ENCODE results near the gene TCF25.

TCF25 gene

GRCh38 chr16:89895482-89896250, 22.3 kb downstream of the TCF25 start:
- in situ Hi-C loops (cut with HindIII; ENCODE audit: low pct_ligation_motif_present, low pct_unique_long_range_greater_than_20kb, low sequenced_read_pairs): no loop called here
- DNase-seq: no peak

DNA sequence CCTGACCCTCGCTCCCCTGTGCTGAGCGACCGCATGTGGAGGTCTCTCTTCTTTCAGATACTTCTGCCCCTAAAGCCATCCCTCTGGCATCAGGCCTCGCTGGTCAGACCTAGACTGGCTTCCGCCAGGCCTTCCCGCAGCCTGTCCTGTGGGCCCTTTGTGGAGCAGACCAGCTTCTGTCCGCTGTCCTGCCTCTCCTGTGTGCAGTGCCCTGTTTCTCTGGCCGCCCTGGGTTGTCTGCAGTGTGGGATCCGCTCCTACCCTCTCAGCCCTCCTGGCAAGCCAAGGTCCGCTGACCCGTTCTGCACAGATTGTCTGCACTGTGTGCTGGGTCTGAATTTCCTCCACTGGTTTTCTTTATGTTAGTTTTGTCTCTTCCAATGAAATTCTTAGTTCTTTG, 23.8 kb downstream of the TCF25 start:
- in situ Hi-C loops (cut with HindIII; ENCODE audit: low pct_ligation_motif_present, low pct_unique_long_range_greater_than_20kb, low sequenced_read_pairs): no loop called here
- no peak for DNase-seq

- in situ Hi-C loops (cut with HindIII; ENCODE audit: low pct_ligation_motif_present, low pct_unique_long_range_greater_than_20kb, low sequenced_read_pairs): no loop called here
Measured at GRCh38 chr16:89898201-89898967, 25.0 kb downstream of the TCF25 start.

GRCh38 chr16:89899879-89900481, 26.6 kb downstream of the TCF25 start:
- in situ Hi-C loops (cut with HindIII; ENCODE audit: low pct_ligation_motif_present, low pct_unique_long_range_greater_than_20kb, low sequenced_read_pairs): no loop called here
- no peak for DNase-seq

More at GRCh38 chr16:89898201-89898967, 25.0 kb downstream of the TCF25 start:
- no peak for DNase-seq

DNA sequence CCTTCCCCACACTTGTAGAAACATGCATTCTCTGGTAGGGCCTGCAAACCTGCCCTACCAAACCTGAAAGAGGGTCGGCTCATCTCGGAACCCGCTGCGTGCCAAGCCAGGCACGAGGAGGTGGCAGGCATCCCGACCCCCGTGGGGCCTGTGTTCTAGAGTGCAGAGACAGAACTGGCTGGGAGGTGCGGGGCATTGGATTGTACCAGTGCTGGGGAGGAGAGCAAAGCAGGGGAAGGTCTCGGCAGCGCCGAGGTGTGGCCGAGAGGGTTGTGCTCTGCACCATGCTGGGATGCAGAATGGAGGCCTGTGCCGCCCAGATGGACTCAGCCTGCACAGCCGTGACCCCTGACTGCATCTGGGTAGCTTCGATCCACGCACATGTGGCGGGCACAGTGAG, 27.5 kb downstream of the TCF25 start:
- in situ Hi-C loops (cut with HindIII; ENCODE audit: low pct_ligation_motif_present, low pct_unique_long_range_greater_than_20kb, low sequenced_read_pairs): no loop called here
- no peak for DNase-seq

DNA sequence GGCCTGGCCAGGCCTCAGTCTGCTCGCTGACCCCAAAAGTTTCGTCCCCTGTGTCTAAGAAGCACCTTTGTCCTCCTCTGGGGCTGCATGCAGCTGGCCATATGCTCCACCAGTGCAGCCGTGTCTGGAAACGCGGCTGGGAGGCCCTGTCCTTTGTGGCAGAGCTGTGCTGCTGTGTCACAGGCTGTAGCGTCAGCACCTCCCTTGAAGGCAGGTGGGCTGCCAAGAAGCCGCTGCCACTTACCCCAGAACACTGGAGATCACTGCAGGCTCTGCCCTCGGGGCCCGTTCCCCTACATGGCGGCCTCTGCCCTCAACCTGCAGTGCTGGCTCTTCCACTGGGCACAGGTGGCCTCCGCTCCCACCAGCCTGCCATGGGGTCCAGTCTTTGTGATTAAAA, 29.6 kb downstream of the TCF25 start:
- in situ Hi-C loops (cut with HindIII; ENCODE audit: low pct_ligation_motif_present, low pct_unique_long_range_greater_than_20kb, low sequenced_read_pairs): no loop called here
- DNase-seq: no peak

DNA sequence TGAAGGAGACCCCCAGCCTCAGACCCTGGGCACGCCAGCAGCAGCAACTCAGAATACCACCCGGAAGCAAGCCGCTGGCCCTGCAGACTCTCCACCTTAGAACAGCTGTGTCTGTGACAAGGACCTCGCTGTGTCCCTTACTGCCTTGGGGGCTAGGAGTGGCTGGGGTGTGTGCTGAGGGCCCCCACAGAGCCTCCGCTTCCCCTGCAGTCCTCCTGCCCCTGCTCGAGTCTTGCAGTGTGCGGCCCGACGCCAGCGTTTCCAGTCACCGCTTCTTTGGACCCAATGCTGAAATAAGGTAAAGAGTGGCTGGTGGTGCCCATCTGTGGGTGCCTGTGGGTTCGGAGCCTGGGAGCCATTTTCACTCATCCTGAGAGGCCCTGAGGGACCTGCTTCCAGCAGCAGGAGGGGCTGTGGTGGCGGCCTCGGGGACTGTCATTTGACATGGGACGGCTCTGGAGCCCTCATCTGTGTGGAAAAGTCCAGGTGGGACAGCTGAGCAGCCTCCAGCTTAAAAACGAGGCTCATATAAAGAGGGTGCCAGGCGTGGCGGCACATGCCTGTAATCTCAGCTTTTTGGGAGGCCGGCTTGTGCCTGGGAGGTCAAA, 30.6 kb downstream of the TCF25 start:
- DNase-seq: no peak
- in situ Hi-C loops (cut with HindIII; ENCODE audit: low pct_ligation_motif_present, low pct_unique_long_range_greater_than_20kb, low sequenced_read_pairs): no loop called here

DNA sequence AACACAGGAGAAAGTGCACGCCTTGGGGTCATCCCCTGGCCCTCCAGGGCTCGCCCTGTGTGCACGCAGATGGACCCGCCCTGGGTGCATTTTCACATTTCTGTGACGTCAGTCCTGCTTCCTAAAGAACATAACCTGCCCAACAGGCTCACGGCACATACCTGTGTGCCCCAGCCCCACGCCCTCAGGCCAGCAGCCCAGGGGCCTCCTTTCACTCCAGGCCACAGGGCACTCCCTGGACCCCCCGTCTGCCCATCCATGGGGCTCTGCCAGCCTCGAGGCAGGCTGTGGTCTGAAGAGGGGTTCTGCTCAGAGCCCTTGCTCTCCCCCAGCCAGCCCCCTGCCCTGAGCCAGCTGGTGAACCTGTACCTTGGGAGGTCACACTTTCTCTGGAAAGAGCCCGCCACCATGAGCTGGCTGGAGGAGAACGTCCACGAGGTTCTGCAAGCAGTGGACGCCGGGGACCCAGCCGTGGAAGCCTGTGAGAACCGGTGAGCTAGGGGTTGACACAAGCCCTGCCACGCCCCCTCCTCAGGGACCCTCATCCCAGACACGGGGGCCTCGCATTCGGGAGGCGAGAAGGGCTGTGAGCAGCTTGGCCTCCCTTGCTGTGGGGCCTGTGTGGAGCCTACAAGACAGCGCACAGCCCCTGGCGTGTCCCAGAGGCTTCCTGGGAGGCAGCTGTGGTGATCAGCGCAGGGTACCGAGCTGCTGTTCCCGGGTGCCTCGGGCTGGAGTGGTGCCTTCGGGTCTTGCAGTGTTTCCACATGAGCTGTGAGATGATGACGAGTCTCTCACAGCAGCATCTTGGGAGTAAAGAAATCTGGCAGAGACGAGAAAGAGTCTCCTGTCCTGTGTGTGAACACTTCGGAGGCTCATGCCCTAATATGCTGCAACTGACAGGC, 31.5 kb downstream of the TCF25 start:
- no peak for DNase-seq
- in situ Hi-C loops (cut with HindIII; ENCODE audit: low pct_ligation_motif_present, low pct_unique_long_range_greater_than_20kb, low sequenced_read_pairs): no loop called here

- DNase-seq: no peak
- in situ Hi-C loops (cut with HindIII; ENCODE audit: low pct_ligation_motif_present, low pct_unique_long_range_greater_than_20kb, low sequenced_read_pairs): no loop called here
Measured at GRCh38 chr16:89905511-89906139, 32.2 kb downstream of the TCF25 start.

- in situ Hi-C loops (cut with HindIII; ENCODE audit: low pct_ligation_motif_present, low pct_unique_long_range_greater_than_20kb, low sequenced_read_pairs): no loop called here
- DNase-seq: no peak
Measured at GRCh38 chr16:89906140-89907025, 33.0 kb downstream of the TCF25 start.

- no peak for DNase-seq
- in situ Hi-C loops (cut with HindIII; ENCODE audit: low pct_ligation_motif_present, low pct_unique_long_range_greater_than_20kb, low sequenced_read_pairs): no loop called here
Measured at GRCh38 chr16:89907055-89907814, 33.8 kb downstream of the TCF25 start.

DNA sequence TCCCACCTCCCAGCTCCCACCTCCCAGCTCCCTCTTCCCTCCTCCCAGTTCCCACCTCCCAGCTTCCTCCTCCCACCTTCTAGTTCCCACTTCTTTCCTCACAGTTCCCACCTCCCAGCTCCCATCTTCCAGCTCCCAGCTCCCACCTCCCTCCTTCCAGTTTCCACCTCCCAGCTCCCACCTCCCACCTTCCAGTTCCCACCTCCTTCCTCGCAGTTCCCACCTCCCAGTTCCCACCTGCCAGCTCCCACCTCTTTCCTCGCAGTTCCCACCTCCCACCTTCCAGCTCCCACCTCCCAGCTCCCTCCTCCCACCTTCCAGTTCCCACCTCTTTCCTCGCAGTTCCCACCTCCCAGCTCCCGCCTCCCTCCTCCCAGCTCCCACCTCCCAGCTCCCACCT, 34.8 kb downstream of the TCF25 start:
- no peak for DNase-seq
- in situ Hi-C loops (cut with HindIII; ENCODE audit: low pct_ligation_motif_present, low pct_unique_long_range_greater_than_20kb, low sequenced_read_pairs): no loop called here

- DNase-seq: peak; percentile 85
- in situ Hi-C loops (cut with HindIII; ENCODE audit: low pct_ligation_motif_present, low pct_unique_long_range_greater_than_20kb, low sequenced_read_pairs): no loop called here
Measured at GRCh38 chr16:89909777-89910716, 36.7 kb downstream of the TCF25 start.

- in situ Hi-C loops (cut with HindIII; ENCODE audit: low pct_ligation_motif_present, low pct_unique_long_range_greater_than_20kb, low sequenced_read_pairs): no loop called here
- DNase-seq: no peak
Measured at GRCh38 chr16:89910717-89911354, 37.4 kb downstream of the TCF25 start.

- no peak for DNase-seq
- in situ Hi-C loops (cut with HindIII; ENCODE audit: low pct_ligation_motif_present, low pct_unique_long_range_greater_than_20kb, low sequenced_read_pairs): no loop called here
Measured at GRCh38 chr16:89911375-89911774, 38.0 kb downstream of the TCF25 start.
